Omental fat pad (tissue), 4 donors: ENCODE results near the gene KMT2E. TPM values are rescaled to one million over a fixed set of nuclear protein-coding genes. Genes with fewer than 3 reads are reported as not detected.

Experiments used
- ATAC-seq: fragments of 150-250 bp; one replicate; pipeline ENCODE4 v1.9.1; 2016; ENCODE audit warnings: mild to moderate bottlenecking, moderate library complexity; ENCODE audit not compliant: low FRiP score
- DNase-seq: peaks from one replicate; pipeline ENCODE4 v3.0.0-alpha.2; 2019; ENCODE audit warnings: low spot score
- total RNA-seq, 4 donors: library from RNA; depleted of rRNA; stranded (reverse); fragments of >200 nt; gene quantifications; one replicate each; pipeline ENCODE4 v1.1.0, GENCODE V29; 2016
- TF ChIP-seq, protein P1 (sequence below), 3 donors: fragments of 450-650 bp; IDR thresholded peaks; one replicate each; pipeline ENCODE4 v1.5.1; 2016 to 2017; ENCODE audit warnings: antibody characterized with exemption in 3 of 3, mild to moderate bottlenecking in 3 of 3, moderate library complexity in 2 of 3

The KMT2E gene
- total RNA-seq, 4 donors from 2014 or later = 75.3 to 124 (median 101) TPM

DNA sequence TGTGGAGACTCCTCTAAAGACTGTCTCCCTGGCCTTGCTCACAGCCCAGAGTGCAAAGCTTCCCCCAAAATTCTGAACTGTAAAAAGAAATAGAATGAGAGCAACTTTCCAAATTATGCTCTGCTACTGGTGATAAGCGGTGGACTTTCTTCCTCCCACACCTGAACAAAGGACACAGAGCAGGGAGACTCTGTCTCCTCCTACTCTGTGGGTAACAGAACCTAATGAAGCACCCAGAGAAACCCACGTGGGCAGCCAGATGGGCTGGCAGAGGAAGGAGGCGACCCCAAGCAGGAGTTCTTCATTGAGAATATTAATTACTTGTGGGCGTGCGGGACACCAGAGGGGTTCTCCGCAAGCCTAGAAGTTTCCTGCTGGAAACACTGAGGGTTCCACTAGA lies 139.5 kb downstream of the KMT2E start:
- no peak for DNase-seq
- no peak for ATAC-seq
- TF ChIP-seq, protein P1, sequence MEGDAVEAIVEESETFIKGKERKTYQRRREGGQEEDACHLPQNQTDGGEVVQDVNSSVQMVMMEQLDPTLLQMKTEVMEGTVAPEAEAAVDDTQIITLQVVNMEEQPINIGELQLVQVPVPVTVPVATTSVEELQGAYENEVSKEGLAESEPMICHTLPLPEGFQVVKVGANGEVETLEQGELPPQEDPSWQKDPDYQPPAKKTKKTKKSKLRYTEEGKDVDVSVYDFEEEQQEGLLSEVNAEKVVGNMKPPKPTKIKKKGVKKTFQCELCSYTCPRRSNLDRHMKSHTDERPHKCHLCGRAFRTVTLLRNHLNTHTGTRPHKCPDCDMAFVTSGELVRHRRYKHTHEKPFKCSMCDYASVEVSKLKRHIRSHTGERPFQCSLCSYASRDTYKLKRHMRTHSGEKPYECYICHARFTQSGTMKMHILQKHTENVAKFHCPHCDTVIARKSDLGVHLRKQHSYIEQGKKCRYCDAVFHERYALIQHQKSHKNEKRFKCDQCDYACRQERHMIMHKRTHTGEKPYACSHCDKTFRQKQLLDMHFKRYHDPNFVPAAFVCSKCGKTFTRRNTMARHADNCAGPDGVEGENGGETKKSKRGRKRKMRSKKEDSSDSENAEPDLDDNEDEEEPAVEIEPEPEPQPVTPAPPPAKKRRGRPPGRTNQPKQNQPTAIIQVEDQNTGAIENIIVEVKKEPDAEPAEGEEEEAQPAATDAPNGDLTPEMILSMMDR (IDR thresholded peaks at IDR 0.05) = no peak

DNA sequence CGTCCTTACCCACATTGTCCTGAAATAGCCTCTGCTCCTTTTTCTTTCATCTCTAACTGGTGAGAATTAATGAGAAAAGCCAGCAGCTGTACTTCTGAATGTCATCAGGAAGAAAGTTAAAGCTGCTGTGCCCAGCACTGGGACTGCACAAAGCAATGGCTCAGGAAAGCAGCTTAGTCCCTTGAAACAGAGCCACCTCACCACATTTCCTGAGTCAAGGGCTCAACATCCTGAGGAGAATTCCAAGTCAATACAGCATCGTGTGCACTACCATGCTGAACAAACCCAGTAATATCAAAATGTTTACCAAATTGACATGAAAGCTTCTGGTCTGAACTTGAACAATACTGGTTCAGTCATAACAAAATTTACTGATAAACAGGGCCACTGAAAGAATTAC lies 140.1 kb downstream of the KMT2E start:
- no peak for DNase-seq
- TF ChIP-seq, protein P1 (IDR thresholded peaks at IDR 0.05) = no peak
- no peak for ATAC-seq

DNA sequence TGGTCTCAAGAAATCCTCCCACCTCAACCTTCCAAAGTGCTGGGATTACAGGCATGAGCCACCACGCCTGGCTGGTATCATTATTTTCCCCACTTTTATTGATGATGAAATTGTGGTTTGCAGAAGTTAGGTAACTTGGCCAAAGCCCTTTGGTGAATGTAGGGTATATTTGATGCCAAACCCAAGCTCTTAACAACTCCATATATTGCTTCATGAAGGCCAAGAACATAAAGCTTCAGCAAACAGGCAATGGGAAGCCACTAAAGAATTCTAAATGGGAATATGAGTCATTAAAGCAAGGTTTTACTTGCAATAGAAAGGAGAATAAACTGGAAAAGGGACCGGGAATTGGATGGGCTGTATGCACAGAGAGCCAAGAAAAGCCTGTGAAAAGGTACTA lies 142.7 kb downstream of the KMT2E start:
- ATAC-seq (no peak), DNase-seq (no peak)

DNA sequence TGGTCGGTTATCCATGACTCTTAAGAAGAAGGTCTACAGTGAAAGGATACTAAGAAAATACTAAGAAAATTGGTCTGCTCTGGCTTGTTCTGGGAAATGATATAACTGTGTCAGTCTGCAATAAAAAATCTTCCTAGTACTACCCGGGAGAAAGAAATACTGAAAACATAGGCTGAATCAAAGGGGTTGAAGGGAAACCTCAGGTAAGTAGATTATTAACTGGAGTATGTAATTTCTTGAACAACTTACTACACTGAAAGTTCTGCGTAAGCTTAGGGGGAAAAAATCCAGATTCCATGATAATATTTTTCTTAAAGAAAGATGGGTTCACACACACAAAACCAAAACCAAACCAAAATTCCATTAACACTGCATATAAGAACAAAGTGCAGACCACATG lies 143.3 kb downstream of the KMT2E start:
- no peak for ATAC-seq
- no peak for DNase-seq
- TF ChIP-seq, protein P1 (IDR thresholded peaks at IDR 0.05) = no peak

More for the DNA sequence above, 142.7 kb downstream of the KMT2E start:
- TF ChIP-seq, protein P1 (IDR thresholded peaks at IDR 0.05) = no peak

DNA sequence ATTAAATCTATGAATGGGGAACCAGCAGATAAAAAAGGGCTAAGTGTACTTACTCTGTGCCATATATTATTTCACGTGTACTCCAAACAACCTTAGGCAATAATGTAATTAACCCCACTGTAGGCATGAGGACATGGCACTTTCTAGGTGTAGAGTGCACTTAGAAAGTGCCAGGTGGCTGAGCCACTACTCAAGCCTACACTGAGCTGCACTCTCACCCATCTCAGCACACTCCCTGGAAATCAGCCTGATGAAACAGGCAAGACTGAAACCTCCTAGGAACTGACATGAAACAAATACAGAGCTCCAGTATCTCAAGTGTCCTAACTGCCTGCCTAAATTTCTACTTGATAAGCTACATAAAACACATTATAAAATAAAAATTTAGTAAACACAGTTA lies 147.4 kb downstream of the KMT2E start:
- DNase-seq (no peak), ATAC-seq (no peak)
- TF ChIP-seq, protein P1 (IDR thresholded peaks at IDR 0.05) = no peak
